HT1080 (cell line): ENCODE measurements around the gene WSB1. TPM values are rescaled to one million over a fixed set of nuclear protein-coding genes. Genes with fewer than 3 reads are reported as not detected.
"Not testable (repeated sequence)": the region's sequence is repeated elsewhere in the genome, so short reads cannot be mapped to it uniquely, and the experiment has no call there.

Experiments used
- DNase-seq: peaks from one replicate; pipeline ENCODE4 v3.0.0-alpha.2; 2015; ENCODE audit warnings: low read depth
- total RNA-seq: library from RNA; depleted of rRNA; stranded (reverse); fragments of >200 nt; shearing (Covaris generic); gene quantifications from 2 replicates; pipeline ENCODE4 v1.2.3, GENCODE V29; 2014

The WSB1 gene
- total RNA-seq, 1 experiment from 2014 or later = 62.4 TPM

DNA sequence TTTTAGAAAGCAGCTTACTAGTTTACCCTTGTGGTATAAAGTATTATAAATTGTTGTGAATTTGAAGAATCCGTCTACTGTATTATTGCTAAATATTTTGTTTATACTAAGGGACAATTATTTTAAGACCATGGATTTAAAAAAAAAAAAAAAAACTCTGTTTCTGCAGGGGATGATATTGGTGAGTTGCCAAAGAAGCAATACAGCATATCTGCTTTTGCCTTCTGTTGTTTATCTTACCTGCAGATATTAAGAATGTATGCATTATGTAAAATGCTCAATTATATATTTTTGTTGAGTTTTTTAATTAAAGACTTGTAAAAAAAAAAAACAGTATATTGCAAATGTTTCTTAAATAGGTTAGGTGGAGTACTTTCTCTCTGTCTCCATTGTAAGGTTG lies 19.4 kb downstream of the WSB1 start:
- no peak for DNase-seq

DNA sequence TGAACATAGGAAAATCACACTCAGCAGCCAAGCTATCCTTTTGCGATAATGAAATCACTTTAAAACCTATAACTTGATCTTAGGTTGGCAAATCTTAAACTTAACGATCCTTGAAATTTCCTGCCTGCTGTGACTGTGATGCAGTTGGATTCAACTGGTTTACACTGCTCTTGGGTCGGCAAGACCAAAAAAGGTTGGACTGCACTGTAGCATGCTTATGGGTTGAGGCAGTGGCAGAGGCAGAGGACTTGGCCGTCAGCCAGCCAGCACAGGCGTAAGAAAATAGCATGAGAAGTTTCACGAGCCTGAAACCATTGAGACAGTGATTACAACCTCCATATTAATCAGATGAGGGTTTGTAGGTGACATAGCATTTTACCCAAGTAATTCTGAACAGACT lies 21.4 kb downstream of the WSB1 start:
- no peak for DNase-seq

- no peak for DNase-seq
Observed at GRCh38 chr17:27315796-27316465, 22.0 kb downstream of the WSB1 start.

DNA sequence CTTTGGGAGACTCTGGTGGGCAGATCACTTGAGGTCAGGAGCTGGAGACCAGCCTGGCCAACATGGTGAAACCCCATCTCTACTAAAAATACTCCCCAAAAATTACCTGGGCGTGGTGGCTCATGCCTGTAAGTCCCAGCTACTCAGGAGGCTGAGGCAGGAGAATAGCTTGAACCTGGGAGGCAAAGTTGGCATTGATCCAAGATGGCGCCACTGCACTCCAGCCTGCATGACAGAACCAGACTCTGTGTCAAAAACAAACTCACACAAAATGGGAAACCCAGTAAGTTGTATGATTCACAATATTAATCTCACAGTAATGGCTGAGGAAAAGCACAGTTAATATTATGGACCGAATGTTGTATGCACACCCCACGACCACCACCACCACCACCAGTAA lies 24.3 kb downstream of the WSB1 start:
- no peak for DNase-seq

- no peak for DNase-seq
Observed at GRCh38 chr17:27318633-27319032, 24.7 kb downstream of the WSB1 start.

DNA sequence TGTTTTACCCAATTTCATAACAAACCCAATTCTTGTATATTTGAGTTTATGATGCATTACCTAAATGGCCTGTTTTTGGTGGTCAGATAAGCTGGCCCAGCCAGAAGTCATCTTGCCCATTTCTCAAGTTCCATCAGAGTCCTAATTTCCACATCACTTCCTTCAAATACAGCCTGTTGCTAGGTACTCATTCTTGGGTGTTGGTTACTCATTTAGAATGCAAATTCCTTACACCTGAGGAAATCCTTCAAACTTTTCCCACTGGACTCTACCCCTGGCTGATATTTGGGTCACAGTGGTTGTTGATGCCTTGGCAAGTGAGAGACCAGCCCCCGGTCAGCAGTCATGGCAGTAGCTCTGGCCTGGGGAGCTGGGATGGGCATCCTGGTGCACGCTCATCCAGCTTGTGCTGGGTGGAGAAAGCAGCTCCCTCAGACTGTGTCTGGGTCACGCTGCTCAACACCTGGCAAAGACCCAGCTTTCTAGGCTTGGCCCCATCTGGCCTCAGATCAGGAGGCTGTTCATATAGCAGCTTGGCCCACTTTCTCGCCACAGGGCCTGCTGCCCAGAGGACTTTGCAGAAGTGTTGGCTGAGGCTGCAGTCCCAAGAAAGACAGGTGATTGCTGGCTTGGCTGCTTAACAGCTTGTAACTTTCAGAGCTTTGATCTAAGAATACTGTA lies 25.8 kb downstream of the WSB1 start:
- no peak for DNase-seq

GRCh38 chr17:27320222-27320560 lies 26.3 kb downstream of the WSB1 start:
- DNase-seq = no peak

DNA sequence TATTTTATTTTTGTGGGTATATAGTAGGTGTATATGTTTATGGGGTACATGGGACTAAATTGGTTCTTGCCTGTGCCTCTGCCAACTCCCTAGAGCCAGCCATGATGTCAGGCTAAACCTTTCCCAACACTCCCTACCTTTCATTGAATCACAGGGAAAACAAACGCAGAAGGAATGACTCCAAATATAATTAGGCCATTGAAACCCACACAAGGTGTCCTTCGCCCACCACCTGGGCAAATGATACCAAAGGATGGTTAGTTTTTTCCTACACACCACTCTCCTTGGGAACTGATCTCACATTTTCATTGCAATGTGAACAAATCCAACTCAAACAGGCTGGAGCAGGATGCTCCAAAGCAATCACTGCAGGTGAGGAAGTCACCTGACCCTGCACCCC lies 27.5 kb downstream of the WSB1 start:
- no peak for DNase-seq

GRCh38 chr17:27322026-27322425 lies 28.1 kb downstream of the WSB1 start:
- no peak for DNase-seq

DNA sequence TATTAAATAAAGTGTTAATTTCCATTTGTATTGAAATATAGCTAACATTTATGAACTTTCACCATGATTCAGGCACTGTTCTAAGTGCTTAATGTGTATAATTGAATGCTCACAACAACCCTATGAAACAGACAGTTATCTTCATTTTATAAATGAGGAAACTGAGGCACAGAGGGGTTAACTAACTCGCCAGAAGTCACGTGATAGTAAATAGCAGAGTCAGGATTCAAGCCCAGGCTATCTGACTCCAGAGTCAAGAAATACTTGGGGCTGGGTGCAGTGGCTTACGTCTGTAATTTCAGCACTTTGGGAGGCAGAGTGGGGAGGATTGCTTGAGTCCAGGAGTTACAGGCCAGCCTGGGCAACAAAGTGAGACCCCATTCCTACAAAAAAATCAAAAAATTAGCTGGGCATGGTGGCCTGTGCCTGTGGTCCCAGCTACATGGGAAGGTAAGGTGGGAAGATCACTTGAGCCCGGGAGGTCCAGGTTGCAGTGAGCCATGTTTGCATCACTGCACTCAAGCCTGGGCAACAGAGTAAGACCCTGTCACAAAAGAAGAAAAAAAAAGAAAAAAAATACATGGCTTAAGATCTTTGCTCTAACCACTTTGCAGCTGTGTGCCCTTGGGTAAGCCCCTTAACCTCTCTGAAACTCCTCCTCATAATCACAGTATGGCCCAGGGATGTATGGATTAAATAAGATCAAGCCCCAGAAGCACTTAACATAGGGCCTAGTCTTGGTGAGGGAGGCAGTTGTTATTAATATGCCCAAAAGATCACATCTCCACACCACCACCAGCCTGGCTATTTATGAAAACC lies 29.0 kb downstream of the WSB1 start:
- DNase-seq = no peak

DNA sequence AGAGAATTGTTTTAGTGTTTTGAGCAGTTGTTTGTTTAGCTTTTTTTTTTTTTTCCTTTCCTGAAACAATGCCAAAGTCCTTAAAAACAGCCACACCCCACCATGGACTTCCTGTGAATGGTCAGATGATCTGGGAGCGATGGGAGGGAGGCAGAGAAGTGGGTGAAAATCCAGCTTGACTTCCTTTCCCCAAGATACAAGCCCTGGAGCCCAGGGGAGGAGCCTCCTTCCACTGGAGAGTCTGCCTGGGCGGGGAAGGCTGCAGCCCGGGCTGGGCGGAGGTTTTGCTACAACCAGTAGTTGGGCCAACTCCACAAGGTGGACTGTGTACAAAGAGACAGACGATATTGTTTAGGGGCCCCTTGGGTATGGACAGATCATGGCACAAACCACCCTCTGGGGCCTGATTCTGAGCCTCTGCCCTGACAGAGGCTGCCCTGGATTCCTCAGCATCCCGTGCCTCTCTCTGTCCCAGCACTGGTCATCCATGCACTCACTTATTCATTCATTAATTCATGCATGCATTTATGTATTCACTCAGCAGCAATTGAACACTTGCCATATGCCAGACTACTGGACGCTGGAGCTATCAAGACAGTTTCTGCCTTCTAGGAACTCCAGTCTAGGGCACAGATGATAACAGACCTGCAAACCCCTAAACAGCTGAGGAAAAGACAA lies 29.8 kb downstream of the WSB1 start:
- peak; percentile 58 for DNase-seq

DNA sequence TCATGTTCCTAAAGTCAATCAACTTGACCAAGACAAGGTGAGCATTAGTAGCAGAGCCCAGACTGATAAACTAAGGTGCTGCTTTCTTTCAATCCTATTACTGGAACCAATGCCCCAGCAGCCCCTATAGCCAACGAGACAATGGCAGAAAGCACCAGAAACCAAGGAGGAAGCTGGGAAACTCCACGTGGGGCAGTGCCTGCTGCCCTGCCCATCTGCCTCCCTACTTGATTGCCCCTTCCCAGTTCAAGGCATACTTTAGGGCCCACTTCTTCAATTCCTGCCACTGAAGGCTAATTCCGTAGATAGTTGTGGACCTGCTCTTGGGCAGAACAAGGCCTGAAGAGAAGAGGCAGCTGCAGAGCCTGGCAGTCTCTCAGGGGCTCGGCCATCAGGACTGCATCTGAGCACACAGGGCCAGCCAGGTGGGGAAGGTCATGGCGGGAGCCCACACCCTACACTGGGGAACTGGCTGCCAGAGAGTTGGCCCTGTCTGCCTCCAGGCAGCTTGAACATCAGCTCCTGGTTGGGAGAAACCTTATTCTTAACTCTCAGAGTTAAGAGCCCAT lies 30.9 kb downstream of the WSB1 start:
- no peak for DNase-seq

- DNase-seq = no peak
Observed at GRCh38 chr17:27326051-27326450, 32.1 kb downstream of the WSB1 start.

GRCh38 chr17:27326585-27326984 lies 32.7 kb downstream of the WSB1 start:
- no peak for DNase-seq

GRCh38 chr17:27327397-27327796 lies 33.5 kb downstream of the WSB1 start:
- DNase-seq = no peak

DNA sequence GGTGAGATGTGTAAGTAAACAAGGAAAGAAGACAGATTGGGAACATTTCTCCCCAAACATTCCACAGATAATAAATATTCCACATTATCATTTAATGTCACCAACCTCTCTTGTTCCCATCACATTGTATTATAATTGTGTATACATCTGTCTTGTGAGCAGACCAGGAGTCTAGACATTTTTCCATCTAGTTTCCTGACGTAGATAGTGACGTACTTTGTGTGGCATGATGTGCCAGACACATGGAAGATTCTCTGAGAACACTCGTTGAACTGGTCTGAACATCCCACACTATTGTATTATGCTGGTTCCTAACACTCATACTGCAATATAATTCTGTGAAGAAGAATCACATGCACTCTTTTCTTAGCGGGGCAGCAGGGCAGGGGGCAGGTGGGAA lies 34.0 kb downstream of the WSB1 start:
- DNase-seq = no peak

GRCh38 chr17:27328686-27329085 lies 34.8 kb downstream of the WSB1 start:
- DNase-seq = not testable (repeated sequence)

- no peak for DNase-seq
Observed at GRCh38 chr17:27329146-27329805, 35.4 kb downstream of the WSB1 start.

GRCh38 chr17:27332047-27332393 lies 38.1 kb downstream of the WSB1 start:
- no peak for DNase-seq

DNA sequence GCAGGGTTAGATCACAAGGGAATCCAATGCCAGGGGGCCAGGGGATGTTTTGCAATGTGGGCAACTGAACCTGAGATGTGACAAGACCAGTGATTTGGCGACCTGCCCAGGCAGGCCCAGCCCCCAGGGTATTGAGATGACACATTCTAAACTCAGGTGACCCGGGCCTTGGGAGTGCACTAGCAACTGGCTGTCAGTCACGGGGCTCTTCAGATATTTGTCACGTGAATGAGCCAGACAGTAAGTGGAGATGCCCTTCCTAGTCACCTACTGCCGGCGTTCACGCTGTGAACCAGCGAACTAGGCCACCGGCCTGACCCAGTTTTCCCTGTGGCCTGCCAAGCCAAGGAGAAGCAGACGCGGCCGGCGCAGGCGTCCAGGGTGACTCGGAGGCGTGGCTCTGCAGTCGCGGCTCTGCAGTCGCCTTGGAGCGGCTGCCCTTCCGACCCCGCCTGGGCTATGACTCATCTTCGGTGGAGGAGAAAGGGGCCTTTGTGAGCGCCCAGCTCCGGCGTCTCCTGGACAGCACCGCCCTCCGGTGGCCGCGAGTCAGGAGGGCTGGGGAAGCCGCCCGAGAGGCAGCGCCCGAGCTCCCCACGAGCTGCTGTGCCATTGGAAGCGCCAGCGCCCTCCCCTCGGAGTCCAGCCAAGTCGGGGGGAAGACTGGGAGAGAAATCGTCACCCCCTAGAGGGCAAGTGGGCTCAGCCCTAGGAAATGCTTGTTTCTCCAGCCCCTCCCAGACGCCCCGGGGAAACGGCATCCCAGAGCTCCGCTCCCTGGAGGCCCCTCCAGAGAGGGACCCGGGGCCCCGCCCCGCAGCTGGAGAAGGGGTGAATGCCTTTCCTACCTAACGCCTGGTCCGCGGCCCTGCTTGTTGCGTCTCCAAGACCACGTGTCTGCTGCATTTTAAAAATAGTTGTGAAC lies 38.8 kb downstream of the WSB1 start:
- peak; percentile 100 for DNase-seq
